ENCODE measurements around the gene ATP6V0D1.
"Not testable (repeated sequence)": the region's sequence is repeated elsewhere in the genome, so short reads cannot be mapped to it uniquely, and the experiment has no call there.

Gene ATP6V0D1

GRCh38 chr16:67517661-67518423, 36.9 kb upstream of the ATP6V0D1 start:
- H3K4me3 ChIP-seq (ENCODE audit: low read depth, low read length): no peak overlapping the region
- DNase-seq (ENCODE audit: low read depth): no peak
- no peak for TF ChIP-seq CTCF (IDR thresholded peaks at IDR 0.05; ENCODE audit: low read depth, low read length)
- TF ChIP-seq MAX (IDR thresholded peaks at IDR 0.05; ENCODE audit: low read depth, low read length): no peak
- no peak for TF ChIP-seq POLR2A (IDR thresholded peaks at IDR 0.05; ENCODE audit: extremely low read depth, insufficient read length)
- TF ChIP-seq MYC (IDR thresholded peaks at IDR 0.05; ENCODE audit: low read depth, low read length): no peak

GRCh38 chr16:67517155-67517445, 36.1 kb upstream of the ATP6V0D1 start:
- TF ChIP-seq MYC (IDR thresholded peaks at IDR 0.05; ENCODE audit: low read depth, low read length) (no peak), POLR2A (IDR thresholded peaks at IDR 0.05; ENCODE audit: extremely low read depth, insufficient read length) (no peak), CTCF (IDR thresholded peaks at IDR 0.05; ENCODE audit: low read depth, low read length) (no peak), MAX (IDR thresholded peaks at IDR 0.05; ENCODE audit: low read depth, low read length) (no peak)
- no peak for DNase-seq (ENCODE audit: low read depth)
- H3K4me3 ChIP-seq (ENCODE audit: low read depth, low read length): no peak overlapping the region

GRCh38 chr16:67516296-67517154, 35.6 kb upstream of the ATP6V0D1 start:
- no peak overlapping the region for H3K4me3 ChIP-seq (ENCODE audit: low read depth, low read length)
- TF ChIP-seq MAX (IDR thresholded peaks at IDR 0.05; ENCODE audit: low read depth, low read length) (no peak), CTCF (IDR thresholded peaks at IDR 0.05; ENCODE audit: low read depth, low read length) (no peak), MYC (IDR thresholded peaks at IDR 0.05; ENCODE audit: low read depth, low read length) (no peak), POLR2A (IDR thresholded peaks at IDR 0.05; ENCODE audit: extremely low read depth, insufficient read length) (no peak)
- no peak for DNase-seq (ENCODE audit: low read depth)

GRCh38 chr16:67514382-67514828, 33.4 kb upstream of the ATP6V0D1 start:
- TF ChIP-seq MYC (IDR thresholded peaks at IDR 0.05; ENCODE audit: low read depth, low read length) (no peak), CTCF (IDR thresholded peaks at IDR 0.05; ENCODE audit: low read depth, low read length) (peak; percentile 80), POLR2A (IDR thresholded peaks at IDR 0.05; ENCODE audit: extremely low read depth, insufficient read length) (no peak), MAX (IDR thresholded peaks at IDR 0.05; ENCODE audit: low read depth, low read length) (peak; percentile 37)
- DNase-seq (ENCODE audit: low read depth): peak; percentile 93
- H3K4me3 ChIP-seq (ENCODE audit: low read depth, low read length): no peak overlapping the region

GRCh38 chr16:67513892-67514291, 32.9 kb upstream of the ATP6V0D1 start:
- H3K4me3 ChIP-seq (ENCODE audit: low read depth, low read length): not testable (repeated sequence)

GRCh38 chr16:67509016-67509415, 28.1 kb upstream of the ATP6V0D1 start:
- H3K4me3 ChIP-seq (ENCODE audit: low read depth, low read length): no peak overlapping the region
- TF ChIP-seq MYC (IDR thresholded peaks at IDR 0.05; ENCODE audit: low read depth, low read length) (no peak), CTCF (IDR thresholded peaks at IDR 0.05; ENCODE audit: low read depth, low read length) (no peak), MAX (IDR thresholded peaks at IDR 0.05; ENCODE audit: low read depth, low read length) (no peak), POLR2A (IDR thresholded peaks at IDR 0.05; ENCODE audit: extremely low read depth, insufficient read length) (no peak)
- DNase-seq (ENCODE audit: low read depth): no peak

More at GRCh38 chr16:67513892-67514291, 32.9 kb upstream of the ATP6V0D1 start:
- DNase-seq (ENCODE audit: low read depth): not testable (repeated sequence)

Measured in NB4 (cell line).